Activated CD8-positive, alpha-beta T cell treated with anti-CD3 and anti-CD28 coated beads for 36 hours (primary cell): Measurements from ENCODE around the gene ELP2. TPM values are rescaled to one million over a fixed set of nuclear protein-coding genes. Genes with fewer than 3 reads are reported as not detected.

Experiments
- ATAC-seq: fragments of 200-7000 bp; cut with Tn5 transposase; one replicate; pipeline ENCODE4 v1.10.0; 2021; ENCODE audit warnings: mild to moderate bottlenecking, moderate library complexity
- CTCF ChIA-PET: fragments of 350-600 bp; sonication (Branson Sonifier 250); formaldehyde crosslinking; loops from one replicate; lab custom pipeline; 2021; ENCODE audit warnings: antibody characterized with exemption; lab: Charles Lee
- POLR2A ChIA-PET: fragments of 350-600 bp; sonication (Branson Sonifier 250); formaldehyde crosslinking; loops from one replicate; lab custom pipeline; 2021; ENCODE audit warnings: antibody characterized with exemption; lab: Charles Lee
- DNase-seq: peaks from one replicate; pipeline ENCODE4 v3.0.0-alpha.2; 2020
- H3K27ac Mint-ChIP-seq: one replicate; pipeline ENCODE4 v1.8.0; 2021; ENCODE audit warnings: mild to moderate bottlenecking, mixed read lengths
- H3K27me3 Mint-ChIP-seq: one replicate; pipeline ENCODE4 v1.8.0; 2021; ENCODE audit warnings: mixed read lengths
- H3K36me3 Mint-ChIP-seq: one replicate; pipeline ENCODE4 v1.8.0; 2021; ENCODE audit warnings: low read depth, mixed read lengths
- H3K4me1 Mint-ChIP-seq: one replicate; pipeline ENCODE4 v1.8.0; 2021; ENCODE audit warnings: low read depth, mixed read lengths
- H3K4me3 Mint-ChIP-seq: one replicate; pipeline ENCODE4 v1.8.0; 2021; ENCODE audit warnings: mild to moderate bottlenecking, moderate library complexity, mixed read lengths
- H3K9me3 Mint-ChIP-seq: one replicate; pipeline ENCODE4 v1.8.0; 2021; ENCODE audit warnings: mixed read lengths
- intact Hi-C: fragments of 100-400 bp; cut with micrococcal nuclease; formaldehyde crosslinking; loops from one replicate; pipeline ENCODE4 v1.10.0; 2022
- total RNA-seq, 2 experiments: library from RNA; stranded (reverse); gene quantifications; one replicate each; pipeline ENCODE4 v1.2.3, GENCODE V29; 2021
- TF ChIP-seq, protein P1 (sequence below): fragments of 200-600 bp; IDR thresholded peaks from one replicate; pipeline ENCODE4 v1.8.0; 2022; ENCODE audit warnings: antibody characterized with exemption, mild to moderate bottlenecking

ELP2 gene
- total RNA-seq, 2 experiments from 2014 or later: 98.8 to 105 TPM

DNA sequence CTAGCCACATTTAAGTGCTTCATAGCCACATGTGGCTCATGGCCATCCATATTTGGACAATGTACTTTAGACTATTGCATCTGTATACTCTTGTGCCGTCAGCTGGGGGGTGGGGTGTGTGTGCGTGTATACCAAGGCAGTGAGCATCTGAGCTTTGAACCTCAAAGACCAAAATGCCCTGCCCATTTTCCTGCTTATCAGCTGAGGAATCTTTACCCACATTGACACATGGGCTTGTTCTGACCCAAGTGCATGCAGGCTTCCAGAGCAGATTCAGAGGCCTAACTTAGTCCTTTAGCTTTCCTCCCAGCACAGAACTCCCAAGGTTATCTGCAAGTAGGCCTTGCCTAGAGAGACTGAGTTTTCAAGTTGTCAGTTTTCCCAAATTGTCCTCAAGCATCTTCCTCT is 46.5 kb downstream of the ELP2 start:
- H3K4me1 Mint-ChIP-seq: peaks cover 10% of the 10 kb centered on the region
- POLR2A ChIA-PET: interaction anchor here (1.4 kb wide), 1 partner anchor 47 kb away, joined by 8 read pairs; the partner anchor contains the start of genes ELP2 and SLC39A6

DNA sequence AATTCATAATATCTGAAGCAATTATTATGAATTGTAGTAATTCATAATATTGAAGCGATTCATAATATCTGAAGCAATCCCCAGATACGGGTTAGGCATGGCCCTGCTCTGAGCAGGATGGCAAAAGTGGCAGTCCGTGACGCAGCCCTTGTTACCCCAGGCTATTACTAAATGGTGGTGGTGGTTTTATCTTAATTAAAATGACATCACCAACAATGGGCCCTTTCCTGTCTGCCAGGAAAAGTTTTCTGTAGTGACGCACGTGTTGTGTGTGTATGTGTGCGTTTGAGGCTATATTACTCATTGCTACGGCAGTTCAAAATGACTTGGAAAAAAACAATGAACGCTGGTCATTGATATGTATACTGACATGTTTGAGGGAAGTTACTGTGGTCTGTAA is 47.0 kb downstream of the ELP2 start:
- ChIA-PET POLR2A (interaction anchor here (1.4 kb wide), 1 partner anchor 48 kb away, joined by 8 read pairs; the partner anchor contains the start of genes ELP2 and SLC39A6), CTCF (no interaction called here)
- TF ChIP-seq, protein P1, sequence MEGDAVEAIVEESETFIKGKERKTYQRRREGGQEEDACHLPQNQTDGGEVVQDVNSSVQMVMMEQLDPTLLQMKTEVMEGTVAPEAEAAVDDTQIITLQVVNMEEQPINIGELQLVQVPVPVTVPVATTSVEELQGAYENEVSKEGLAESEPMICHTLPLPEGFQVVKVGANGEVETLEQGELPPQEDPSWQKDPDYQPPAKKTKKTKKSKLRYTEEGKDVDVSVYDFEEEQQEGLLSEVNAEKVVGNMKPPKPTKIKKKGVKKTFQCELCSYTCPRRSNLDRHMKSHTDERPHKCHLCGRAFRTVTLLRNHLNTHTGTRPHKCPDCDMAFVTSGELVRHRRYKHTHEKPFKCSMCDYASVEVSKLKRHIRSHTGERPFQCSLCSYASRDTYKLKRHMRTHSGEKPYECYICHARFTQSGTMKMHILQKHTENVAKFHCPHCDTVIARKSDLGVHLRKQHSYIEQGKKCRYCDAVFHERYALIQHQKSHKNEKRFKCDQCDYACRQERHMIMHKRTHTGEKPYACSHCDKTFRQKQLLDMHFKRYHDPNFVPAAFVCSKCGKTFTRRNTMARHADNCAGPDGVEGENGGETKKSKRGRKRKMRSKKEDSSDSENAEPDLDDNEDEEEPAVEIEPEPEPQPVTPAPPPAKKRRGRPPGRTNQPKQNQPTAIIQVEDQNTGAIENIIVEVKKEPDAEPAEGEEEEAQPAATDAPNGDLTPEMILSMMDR: no peak
- no peaks in the 10 kb centered on the region for H3K27me3 Mint-ChIP-seq
- intact Hi-C loops: no loop called here
- H3K9me3 Mint-ChIP-seq: no peaks in the 10 kb centered on the region
- no peak overlapping the region for H3K27ac Mint-ChIP-seq
- H3K36me3 Mint-ChIP-seq: peaks cover 26% of the 10 kb centered on the region
- ATAC-seq (no peak), DNase-seq (no peak)
- H3K4me1 Mint-ChIP-seq: peaks cover 10% of the 10 kb centered on the region
- no peak overlapping the region for H3K4me3 Mint-ChIP-seq

More for the DNA sequence above, 46.5 kb downstream of the ELP2 start:
- Mint-ChIP-seq H3K4me3 (no peak overlapping the region), H3K27ac (no peak overlapping the region), H3K27me3 (no peaks in the 10 kb centered on the region), H3K36me3 (peaks cover 26% of the 10 kb centered on the region), H3K9me3 (no peaks in the 10 kb centered on the region)
- intact Hi-C loops: no loop called here
- DNase-seq (no peak), ATAC-seq (no peak)
- CTCF ChIA-PET: no interaction called here
- TF ChIP-seq, protein P1: no peak

DNA sequence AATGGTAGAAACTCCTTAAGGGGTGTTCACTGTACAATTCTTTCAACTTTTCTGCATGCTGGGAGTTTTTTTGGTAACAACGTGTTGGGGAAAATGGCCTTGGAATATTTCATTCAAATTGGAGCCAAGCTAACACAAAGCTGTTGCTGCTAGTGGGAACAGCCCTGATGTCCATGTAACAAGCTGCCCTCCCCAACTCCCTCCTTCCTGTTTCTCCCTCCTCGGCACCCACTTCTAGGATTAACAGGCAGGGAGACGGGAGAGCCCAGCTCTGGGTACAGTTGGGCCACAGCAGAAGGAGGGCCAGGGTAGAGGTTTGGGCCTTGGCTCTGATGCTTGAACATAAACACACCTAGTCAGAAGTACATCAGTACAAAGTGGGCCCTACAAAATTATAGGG is 48.2 kb downstream of the ELP2 start:
- Mint-ChIP-seq H3K9me3 (no peaks in the 10 kb centered on the region), H3K27me3 (no peaks in the 10 kb centered on the region), H3K27ac (no peak overlapping the region), H3K4me3 (no peak overlapping the region), H3K36me3 (peaks cover 22% of the 10 kb centered on the region), H3K4me1 (peaks cover 10% of the 10 kb centered on the region)
- TF ChIP-seq, protein P1: no peak
- CTCF ChIA-PET: no interaction called here
- POLR2A ChIA-PET: no interaction called here
- DNase-seq (no peak), ATAC-seq (no peak)
- intact Hi-C loops: no loop called here

DNA sequence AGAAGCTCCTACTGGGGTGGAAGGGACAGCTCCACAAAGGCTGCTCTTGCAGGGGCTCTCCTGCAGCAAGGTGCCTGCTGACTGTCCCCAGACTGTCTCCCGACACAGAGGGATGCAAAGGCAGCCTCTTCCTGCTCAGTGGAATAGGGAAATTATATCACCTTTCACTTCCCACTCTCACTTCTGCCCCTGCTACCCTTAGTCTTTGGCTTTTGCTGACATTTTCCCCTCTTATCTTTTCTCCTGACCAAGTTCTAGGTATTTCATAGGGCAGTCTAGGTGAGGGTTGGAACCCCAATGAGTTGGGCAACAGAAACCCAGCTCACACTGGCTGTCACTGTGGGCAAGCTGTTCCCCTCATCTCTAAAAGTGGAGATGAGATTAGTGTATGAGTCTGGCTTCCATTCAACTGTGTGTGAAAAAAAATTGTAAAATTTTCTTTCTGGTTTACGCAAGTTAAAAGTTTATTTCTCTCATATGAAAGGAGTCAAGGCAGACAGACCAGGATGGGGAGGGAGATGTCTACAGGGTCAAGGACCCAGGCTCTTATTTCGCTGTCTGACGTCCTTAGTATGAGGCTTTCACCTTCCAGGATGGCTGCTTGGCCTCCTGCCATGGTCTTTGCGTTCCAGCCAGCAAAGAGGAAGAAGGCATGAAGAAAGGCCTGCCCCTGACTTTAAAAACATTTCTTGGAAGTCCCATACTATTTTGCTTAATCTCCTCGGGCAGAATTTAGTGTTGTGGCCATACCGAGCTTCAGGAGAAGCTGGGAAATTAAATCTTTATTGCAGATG is 50.1 kb downstream of the ELP2 start:
- H3K9me3 Mint-ChIP-seq: no peaks in the 10 kb centered on the region
- peaks cover 2% of the 10 kb centered on the region for H3K27me3 Mint-ChIP-seq
- no peak overlapping the region for H3K4me3 Mint-ChIP-seq
- TF ChIP-seq, protein P1: no peak
- peak overlapping the region; percentile 41 for H3K27ac Mint-ChIP-seq
- peaks cover 10% of the 10 kb centered on the region for H3K4me1 Mint-ChIP-seq
- DNase-seq (no peak), ATAC-seq (no peak)
- ChIA-PET CTCF (interaction anchor here (0.8 to 1.3 kb wide), 2 partner anchors 53 to 64 kb away, joined by 3 read pairs; no protein-coding TSS in a partner anchor), POLR2A (no interaction called here)
- intact Hi-C loops: no loop called here
- peaks cover 18% of the 10 kb centered on the region for H3K36me3 Mint-ChIP-seq

DNA sequence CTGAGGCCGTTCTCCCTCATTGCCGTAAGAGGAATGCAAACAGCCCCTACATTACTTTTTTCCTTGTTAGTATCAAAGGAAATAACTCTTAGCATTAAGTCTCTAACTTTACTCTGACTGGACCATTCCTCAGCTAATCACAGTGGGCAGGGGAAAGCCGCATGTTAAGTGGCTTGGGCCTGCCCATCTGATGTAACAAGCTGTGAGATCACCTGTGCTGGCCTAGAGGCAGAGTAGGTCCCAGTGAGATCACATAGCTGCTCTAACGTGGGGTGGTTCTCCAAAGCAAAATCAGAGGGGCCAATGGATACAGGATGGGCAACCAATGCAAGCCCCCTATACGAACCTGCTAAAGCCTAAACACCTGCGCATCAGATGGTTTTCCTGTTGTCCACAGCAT is 51.7 kb downstream of the ELP2 start:
- ATAC-seq (no peak), DNase-seq (no peak)
- Mint-ChIP-seq H3K4me3 (no peak overlapping the region), H3K9me3 (no peaks in the 10 kb centered on the region), H3K27ac (no peak overlapping the region), H3K36me3 (peaks cover 7% of the 10 kb centered on the region), H3K27me3 (peaks cover 3% of the 10 kb centered on the region), H3K4me1 (peaks cover 12% of the 10 kb centered on the region)
- POLR2A ChIA-PET: interaction anchor here (0.8 kb wide), 1 partner anchor 52 kb away, joined by 5 read pairs; the partner anchor contains the start of genes ELP2 and SLC39A6
- TF ChIP-seq, protein P1: no peak
- intact Hi-C loops: no loop called here
- CTCF ChIA-PET: no interaction called here
